ENCODE data around the gene SGCA.

SGCA gene

GRCh38 chr17:50196036-50196435, 30.2 kb downstream of the SGCA start:
- DNase-seq: no peak

- no peak for DNase-seq
These were observed 31.0 kb downstream of the SGCA start for GRCh38 chr17:50196826-50197225.

- DNase-seq: peak; percentile 63
These were observed 32.3 kb downstream of the SGCA start for GRCh38 chr17:50198026-50198669.

GRCh38 chr17:50199211-50199802, 33.5 kb downstream of the SGCA start:
- no peak for DNase-seq

- DNase-seq: peak; percentile 64
These were observed 34.1 kb downstream of the SGCA start for GRCh38 chr17:50199803-50200456.

- DNase-seq: peak; percentile 81
These were observed 34.9 kb downstream of the SGCA start for GRCh38 chr17:50200457-50201275.

- DNase-seq: no peak
These were observed 35.6 kb downstream of the SGCA start, which contains the start of gene COL1A1 for GRCh38 chr17:50201276-50201854. TSS of gene COL1A1 (minus strand) at chr17:50201631. CDS start at chr17:50201513, 118 bp downstream.

GRCh38 chr17:50203086-50203485, 37.3 kb downstream of the SGCA start:
- no peak for DNase-seq

GRCh38 chr17:50203604-50204345, 38.0 kb downstream of the SGCA start:
- no peak for DNase-seq

- no peak for DNase-seq
These were observed 38.6 kb downstream of the SGCA start for GRCh38 chr17:50204431-50204830.

GRCh38 chr17:50205111-50205962, 39.5 kb downstream of the SGCA start:
- no peak for DNase-seq

- no peak for DNase-seq
These were observed 40.2 kb downstream of the SGCA start for GRCh38 chr17:50205963-50206505.

- no peak for DNase-seq
These were observed 40.9 kb downstream of the SGCA start for GRCh38 chr17:50206604-50207293.

GRCh38 chr17:50207315-50207714, 41.5 kb downstream of the SGCA start:
- DNase-seq: no peak

- no peak for DNase-seq
These were observed 42.2 kb downstream of the SGCA start for GRCh38 chr17:50207792-50208567.

GRCh38 chr17:50208611-50209061, 42.8 kb downstream of the SGCA start:
- DNase-seq: no peak

- DNase-seq: no peak
These were observed 43.3 kb downstream of the SGCA start for GRCh38 chr17:50209133-50209471.

- no peak for DNase-seq
These were observed 43.9 kb downstream of the SGCA start for GRCh38 chr17:50209472-50210239.

Measured in activated CD8-positive, alpha-beta memory T cell treated with anti-CD3 and anti-CD28 coated beads, Interleukin-2, amount 50 U/mL, for 4 hours (primary cell).